GM23248 (cell line): ENCODE measurements around the gene HOXA2.

Experiments
- EZH2 ChIP-seq: fragments of 200-600 bp; sonication (generic); IDR thresholded peaks from 2 replicates; pipeline ENCODE4 v1.6.1; 2018; ENCODE audit warnings: antibody characterized with exemption, mild to moderate bottlenecking; ENCODE audit not compliant: insufficient read depth, poor library complexity, severe bottlenecking
- EZH2phosphoT487 ChIP-seq: fragments of 200-600 bp; sonication (generic); IDR thresholded peaks from 2 replicates; pipeline ENCODE4 v1.6.1; 2018; ENCODE audit warnings: antibody characterized with exemption, moderate library complexity, mild to moderate bottlenecking, low read depth; ENCODE audit not compliant: insufficient read depth

DNA sequence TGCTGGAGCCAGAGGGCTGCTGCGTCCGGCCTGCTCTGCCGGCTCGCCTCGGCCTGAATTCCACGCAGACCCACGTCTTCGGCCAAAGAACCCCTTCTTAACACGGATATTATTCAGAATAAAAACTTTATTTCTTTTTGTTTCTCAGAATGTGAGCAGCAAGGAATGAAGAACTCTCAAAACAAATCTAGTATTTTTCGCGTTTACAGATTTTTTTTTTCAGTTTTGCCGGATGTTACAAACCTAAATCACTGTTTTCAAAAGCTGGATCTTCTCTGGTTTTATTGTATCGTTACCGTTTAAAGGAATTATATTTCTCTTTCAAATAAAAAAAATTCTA is 4.4 kb upstream of the HOXA2 start:
- TF ChIP-seq EZH2 (no peak), EZH2phosphoT487 (no peak)
